Measurements from ENCODE around the gene MPC2.
"Not testable (repeated sequence)": the region's sequence is repeated elsewhere in the genome, so short reads cannot be mapped to it uniquely, and the experiment has no call there.

- TF ChIP-seq EZH2 (IDR thresholded peaks at IDR 0.05); POLR2AphosphoS5 (IDR thresholded peaks at IDR 0.05; ENCODE audit: borderline replicate concordance, low read depth, low read length); FOXP2 (optimal IDR thresholded peaks at IDR 0.05; ENCODE audit: control extremely low read depth, extremely low read length, insufficient read depth): not testable (repeated sequence)
Measured at GRCh38 chr1:167887187-167887586, 49.7 kb downstream of the MPC2 start.
